OCI-LY7 (cell line): Measurements from ENCODE around the gene SDC4. TPM values are rescaled to one million over a fixed set of nuclear protein-coding genes. Genes with fewer than 3 reads are reported as not detected.

Experiments used
- BruUV-seq: library from RNA; stranded (reverse); fragments of 400-500 nt; replicated peaks from 2 replicates; lab custom pipeline; 2021; lab: Mats Ljungman, UMichigan
- CTCF ChIA-PET: fragments of 300-600 bp; sonication (Branson Sonifier 250); formaldehyde crosslinking; loops from one replicate; lab custom pipeline; 2022; ENCODE audit warnings: antibody characterized with exemption; ENCODE audit not compliant: unreplicated experiment; lab: Charles Lee
- POLR2A ChIA-PET: fragments of 300-600 bp; sonication (Branson Sonifier 250); formaldehyde crosslinking; loops from one replicate; lab custom pipeline; 2022; ENCODE audit warnings: antibody characterized with exemption; lab: Charles Lee
- DNase-seq: peaks from one replicate; pipeline ENCODE4 v3.0.0-alpha.2; 2015; ENCODE audit warnings: low spot score
- H2AFZ ChIP-seq: fragments of 200-600 bp; sonication (generic), shearing (Covaris generic); 2 replicates; pipeline ENCODE4 v1.6.1; 2014; ENCODE audit warnings: mild to moderate bottlenecking, antibody characterized with exemption, low read length, moderate library complexity
- H3K27ac ChIP-seq: fragments of 200-600 bp; sonication (generic); 2 replicates; pipeline ENCODE4 v1.5.1; 2014; ENCODE audit warnings: mixed run types, low read depth, mild to moderate bottlenecking, moderate library complexity, low read length, inconsistent platforms; ENCODE audit not compliant: poor library complexity, severe bottlenecking
- H3K36me3 ChIP-seq: fragments of 200-600 bp; sonication (generic); 2 replicates; pipeline ENCODE4 v1.6.1; 2014; ENCODE audit warnings: mild to moderate bottlenecking, antibody characterized with exemption, low read length, moderate library complexity, mixed read lengths; ENCODE audit not compliant: insufficient read depth
- H3K4me1 ChIP-seq: fragments of 200-600 bp; sonication (generic); 2 replicates; pipeline ENCODE4 v1.5.1; 2014; ENCODE audit warnings: mild to moderate bottlenecking, low read length; ENCODE audit not compliant: insufficient read depth, poor library complexity, severe bottlenecking
- H3K4me2 ChIP-seq: fragments of 200-600 bp; sonication (generic); 2 replicates; pipeline ENCODE4 v1.6.1; 2014; ENCODE audit warnings: mild to moderate bottlenecking, low read length
- H3K4me3 ChIP-seq: fragments of 200-600 bp; sonication (generic); 2 replicates; pipeline ENCODE4 v1.5.1; 2014; ENCODE audit warnings: mild to moderate bottlenecking, low read depth, low read length; ENCODE audit not compliant: poor library complexity, severe bottlenecking
- H3K79me2 ChIP-seq: fragments of 200-600 bp; sonication (generic); 2 replicates; pipeline ENCODE4 v1.6.1; 2016; ENCODE audit warnings: low read depth, mild to moderate bottlenecking, low read length, moderate library complexity, mixed read lengths; ENCODE audit not compliant: insufficient read depth
- H3K9me2 ChIP-seq: fragments of 200-600 bp; sonication (generic); 2 replicates; pipeline ENCODE4 v1.6.1; 2016; ENCODE audit warnings: mild to moderate bottlenecking, low read length, mixed read lengths; ENCODE audit not compliant: insufficient read depth
- H3K9me3 ChIP-seq: fragments of 200-600 bp; sonication (generic); 2 replicates; pipeline ENCODE4 v1.6.1; 2014; ENCODE audit warnings: mild to moderate bottlenecking, mixed run types, low read length, mixed read lengths
- H4K20me1 ChIP-seq: fragments of 200-600 bp; sonication (generic); 2 replicates; pipeline ENCODE4 v1.6.1; 2014; ENCODE audit warnings: mild to moderate bottlenecking, antibody characterized with exemption, low read length, moderate library complexity, mixed read lengths; ENCODE audit not compliant: insufficient read depth
- CTCF ChIP-seq: fragments of 200-600 bp; sonication (generic); conservative IDR thresholded peaks from 2 replicates; pipeline ENCODE4 v1.5.1; 2014; ENCODE audit warnings: mild to moderate bottlenecking, antibody characterized with exemption, low read length, moderate library complexity, mixed read lengths
- EZH2phosphoT487 ChIP-seq: fragments of 200-600 bp; sonication (generic); IDR thresholded peaks from 2 replicates; pipeline ENCODE4 v1.6.1; 2018; ENCODE audit warnings: low read depth, borderline replicate concordance, mild to moderate bottlenecking, mixed run types, antibody characterized with exemption, low read length, moderate library complexity, mixed read lengths
- intact Hi-C: fragments of 100-400 bp; cut with micrococcal nuclease; formaldehyde crosslinking; loops from one replicate; pipeline ENCODE4 v1.10.0; 2022; ENCODE audit not compliant: unreplicated experiment
- total RNA-seq, 2 experiments: library from RNA; depleted of rRNA in 1 of 2; stranded (reverse); fragments of >200 nt in 1 of 2; shearing (Covaris generic) in 1 of 2; gene quantifications; 2 replicates each; pipeline ENCODE4 v1.2.3, GENCODE V29; 2014 to 2022

Gene SDC4
- total RNA-seq, 2 experiments from 2014 or later, result not detected

GRCh38 chr20:45318948-45319347 is 29.3 kb downstream of the SDC4 start:
- H3K9me3 ChIP-seq, result peaks cover 5% of the 10 kb centered on the region; the same call in 1 of the 2 replicates
- H3K4me3 ChIP-seq, result no peak overlapping the region
- no peak for DNase-seq
- H3K27ac ChIP-seq, result no peak overlapping the region
- intact Hi-C loops, result no loop called here
- no peak for TF ChIP-seq EZH2phosphoT487
- no peak for TF ChIP-seq CTCF
- H4K20me1 ChIP-seq, result no peaks in the 10 kb centered on the region
- CTCF ChIA-PET, result interaction anchor here (0.8 to 1.5 kb wide), 2 partner anchors 119 to 133 kb away, joined by 3 read pairs; no protein-coding TSS in a partner anchor
- peaks cover 45% of the 10 kb centered on the region for H3K4me1 ChIP-seq
- H3K79me2 ChIP-seq, result no peaks in the 10 kb centered on the region
- peak overlapping the region; percentile 57 for H3K4me2 ChIP-seq
- no TSS peak for BruUV-seq
- no peaks in the 10 kb centered on the region for H3K9me2 ChIP-seq
- POLR2A ChIA-PET, result interaction anchor here (0.7 to 1.5 kb wide), 2 partner anchors 49 to 165 kb away, joined by 3 to 4 read pairs; no protein-coding TSS in a partner anchor
- H2AFZ ChIP-seq, result peak overlapping the region; percentile 74; the same call in 1 of the 2 replicates
- no peaks in the 10 kb centered on the region for H3K36me3 ChIP-seq

- ChIA-PET CTCF (interaction anchor here (0.8 to 1.5 kb wide), 2 partner anchors 119 to 134 kb away, joined by 3 read pairs; no protein-coding TSS in a partner anchor), POLR2A (interaction anchor here (0.7 to 1.5 kb wide), 3 partner anchors 50 to 214 kb away, joined by 3 to 4 read pairs (median 3); no protein-coding TSS in a partner anchor)
- TF ChIP-seq EZH2phosphoT487, result no peak
- H4K20me1 ChIP-seq, result no peaks in the 10 kb centered on the region
- H3K27ac ChIP-seq, result no peak overlapping the region
- no peaks in the 10 kb centered on the region for H3K36me3 ChIP-seq
- peaks cover 5% of the 10 kb centered on the region; the same call in 1 of the 2 replicates for H3K9me3 ChIP-seq
- no peaks in the 10 kb centered on the region for H3K9me2 ChIP-seq
- H3K79me2 ChIP-seq, result no peaks in the 10 kb centered on the region
- intact Hi-C loops, result no loop called here
- H3K4me1 ChIP-seq, result peaks cover 45% of the 10 kb centered on the region
- H3K4me2 ChIP-seq, result 0 out of 2 replicates have a peak overlapping the region, but pooled peaks have one; percentile 57
- DNase-seq, result no peak
- H2AFZ ChIP-seq, result no peak overlapping the region
- no peak overlapping the region for H3K4me3 ChIP-seq
- no TSS peak for BruUV-seq
These were observed 29.8 kb downstream of the SDC4 start for GRCh38 chr20:45318386-45318939.

GRCh38 chr20:45317826-45318225 is 30.4 kb downstream of the SDC4 start:
- Histone ChIP-seq H3K4me2 (no peak overlapping the region), H2AFZ (no peak overlapping the region), H3K27ac (no peak overlapping the region), H3K9me3 (peaks cover 5% of the 10 kb centered on the region; the same call in 1 of the 2 replicates), H4K20me1 (no peaks in the 10 kb centered on the region), H3K9me2 (no peaks in the 10 kb centered on the region), H3K4me3 (no peak overlapping the region), H3K36me3 (no peaks in the 10 kb centered on the region), H3K79me2 (no peaks in the 10 kb centered on the region), H3K4me1 (peaks cover 40% of the 10 kb centered on the region)
- intact Hi-C loops, result no loop called here
- no TSS peak for BruUV-seq
- TF ChIP-seq EZH2phosphoT487 (no peak), CTCF (no peak)
- DNase-seq, result no peak
- ChIA-PET CTCF (no interaction called here), POLR2A (interaction anchor here (0.8 kb wide), 1 partner anchor 214 kb away, joined by 3 read pairs; no protein-coding TSS in a partner anchor)
